ENCODE results near the gene OR6N2. TPM values are rescaled to one million over a fixed set of nuclear protein-coding genes. Genes with fewer than 3 reads are reported as not detected.

The OR6N2 gene
- total and polyA plus RNA-seq, 2 experiments from 2014 or later: not detected

- TF ChIP-seq ZNF462 (CRISPR knock-in tag; IDR thresholded peaks at IDR 0.05) (no peak), CREB1 (CRISPR knock-in tag; IDR thresholded peaks at IDR 0.05; ENCODE audit: low read depth) (no peak), POLR2AphosphoS5 (IDR thresholded peaks at IDR 0.05; ENCODE audit: low read depth) (no peak), STAT1 (IDR thresholded peaks at IDR 0.05; ENCODE audit: unreplicated experiment) (no peak), JUNB (IDR thresholded peaks at IDR 0.05; ENCODE audit: unreplicated experiment) (no peak)
Measured at GRCh38 chr1:158819461-158820443, 38.7 kb upstream of the OR6N2 start (continued).

- no peaks in the 10 kb centered on the region for H3K4me1 ChIP-seq (ENCODE audit: insufficient read depth)
- H3K4me3 ChIP-seq: no peak overlapping the region
- Mint-ChIP-seq H3K27ac (no peak overlapping the region), H3K27me3 (ENCODE audit: insufficient read depth, low read depth, poor library complexity) (no peaks in the 10 kb centered on the region), H3K4me3 (no peak overlapping the region), H3K4me1 (no peaks in the 10 kb centered on the region), H3K9me3 (peaks cover under 1% of the 10 kb centered on the region; the same call in 1 of the 3 replicates), H3K36me3 (ENCODE audit: low read depth) (peaks cover under 1% of the 10 kb centered on the region; the same call in 1 of the 3 replicates)
- H3K4me2 ChIP-seq: no peak overlapping the region
- no peaks in the 10 kb centered on the region for H3K36me3 ChIP-seq (ENCODE audit: insufficient read depth)
- H2AFZ ChIP-seq: no peak overlapping the region
- H3K79me2 ChIP-seq (replicated peaks; ENCODE audit: insufficient read depth): no peaks in the 10 kb centered on the region
- no peaks in the 10 kb centered on the region for H3K27me3 ChIP-seq (ENCODE audit: insufficient read depth)
- ATAC-seq (no peak), DNase-seq (ENCODE audit: low spot score) (no peak)
- H3K9me2 ChIP-seq (ENCODE audit: insufficient read depth): 0 out of 2 replicates have a peak, but pooled peaks cover 7% of the 10 kb centered on the region
- H4K20me1 ChIP-seq (replicated peaks; ENCODE audit: insufficient read depth): no peaks in the 10 kb centered on the region
- no peak overlapping the region for H3K27ac ChIP-seq (ENCODE audit: low read depth)
- H3F3A ChIP-seq (replicated peaks; ENCODE audit: low read depth): no peaks in the 10 kb centered on the region
- TF ChIP-seq EZH2phosphoT487 (IDR thresholded peaks at IDR 0.05; ENCODE audit: unreplicated experiment) (no peak), NANOG (IDR thresholded peaks at IDR 0.05; ENCODE audit: borderline replicate concordance) (no peak), EZH2 (IDR thresholded peaks at IDR 0.05; ENCODE audit: low read depth, unreplicated experiment) (no peak), JUNB (IDR thresholded peaks at IDR 0.05; ENCODE audit: unreplicated experiment) (no peak), ZNF462 (CRISPR knock-in tag; IDR thresholded peaks at IDR 0.05) (no peak)
Measured at GRCh38 chr1:158818975-158819431, 38.0 kb upstream of the OR6N2 start.
